ENCODE results near the gene MAP1B. TPM values are rescaled to one million over a fixed set of nuclear protein-coding genes. Genes with fewer than 3 reads are reported as not detected.
A peak's percentile ranks its signal among the peaks of the same experiment; 100 is the strongest.

The MAP1B gene
- 39.4 TPM for polyA plus RNA-seq (2013, experiment 1 of 2)
- polyA plus RNA-seq (2013, experiment 2 of 2) = 35.3 TPM

GRCh38 chr5:72107131-72107900 is at the start of gene MAP1B:
Gene MAP1B, plus strand, starts transcription at chr5:72107475. Its CDS starts 57 bp downstream, at chr5:72107532.
- Histone ChIP-seq H3K4me3 (ENCODE audit: insufficient read depth in 1 of 2, low read depth in 1 of 2, low read length in 2 of 2) (peak within 1 kb of the TSS; percentile 83 to 98), H3K14ac (ENCODE audit: low read length in 2 of 2) (peak within 1 kb of the TSS in 1 of 2 experiments; percentile 93), H3K79me1 (replicated peaks; ENCODE audit: low read length, poor library complexity, severe bottlenecking) (peaks cover 2% of the 10 kb centered on the region), H2BK120ac (ENCODE audit: low read depth, low read length) (no peak within 1 kb of the TSS), H2BK5ac (ENCODE audit: low read depth, low read length, poor library complexity, severe bottlenecking) (peak within 1 kb of the TSS; percentile 59), H3K9me3 (ENCODE audit: control insufficient read depth, low read length) (no peaks in the 10 kb centered on the region), H2BK15ac (ENCODE audit: low read depth, poor library complexity, severe bottlenecking) (peak within 1 kb of the TSS; percentile 57), H3K23ac (ENCODE audit: low read length in 2 of 2) (peak within 1 kb of the TSS in 1 of 2 experiments; percentile 92), H3K4me2 (ENCODE audit: low read length, poor library complexity, severe bottlenecking) (peak within 1 kb of the TSS; percentile 87), H3K9ac (ENCODE audit: low read length) (peak within 1 kb of the TSS; percentile 96), H4K91ac (ENCODE audit: low read length) (peak within 1 kb of the TSS; percentile 77), H3K4ac (ENCODE audit: low read depth in 1 of 2, low read length in 2 of 2) (peak within 1 kb of the TSS; percentile 24 to 81), H4K8ac (ENCODE audit: low read length) (peak within 1 kb of the TSS; percentile 85), H3K27me3 (ENCODE audit: control insufficient read depth in 1 of 2, insufficient read depth in 1 of 2, low read length in 2 of 2) (no peaks in the 10 kb centered on the region), H3K4me1 (ENCODE audit: control insufficient read depth, insufficient read depth, low read depth, low read length) (peaks cover 7% of the 10 kb centered on the region), H2BK12ac (ENCODE audit: low read length in 2 of 2) (peak within 1 kb of the TSS in 1 of 2 experiments; percentile 80), H3K36me3 (ENCODE audit: control insufficient read depth in 1 of 2, insufficient read depth in 2 of 2, low read depth in 1 of 2, low read length in 2 of 2) (peaks cover 0 to 3% of the 10 kb centered on the region in 2 experiments), H3K27ac (ENCODE audit: low read length, poor library complexity, severe bottlenecking) (peak within 1 kb of the TSS; percentile 35), H2AK5ac (ENCODE audit: low read length, severe bottlenecking) (no peak within 1 kb of the TSS), H2AFZ (ENCODE audit: low read depth, low read length) (peak within 1 kb of the TSS; percentile 87), H3K18ac (ENCODE audit: low read depth in 1 of 2, low read length in 2 of 2) (peak within 1 kb of the TSS; percentile 73 to 93)
- WGBS = 0% methylated on average over 57 of the region's 82 CpGs
- peak; percentile 73 for DNase-seq

- H2BK5ac ChIP-seq (ENCODE audit: low read depth, low read length, poor library complexity, severe bottlenecking) = no peak overlapping the region
- no peak overlapping the region for H2BK12ac ChIP-seq (ENCODE audit: low read length in 2 of 2)
- DNase-seq = no peak
- 69% methylated on average over 2 of the region's 2 CpGs for WGBS
- no peaks in the 10 kb centered on the region for H3K79me1 ChIP-seq (replicated peaks; ENCODE audit: low read length, poor library complexity, severe bottlenecking)
- H3K36me3 ChIP-seq (ENCODE audit: control insufficient read depth in 1 of 2, insufficient read depth in 2 of 2, low read depth in 1 of 2, low read length in 2 of 2) = no peaks in the 10 kb centered on the region
- no peak overlapping the region for H2BK15ac ChIP-seq (ENCODE audit: low read depth, poor library complexity, severe bottlenecking)
- no peak overlapping the region for H4K91ac ChIP-seq (ENCODE audit: low read length)
- H3K27ac ChIP-seq (ENCODE audit: low read length, poor library complexity, severe bottlenecking) = no peak overlapping the region
- H2BK120ac ChIP-seq (ENCODE audit: low read depth, low read length) = no peak overlapping the region
- H3K18ac ChIP-seq (ENCODE audit: low read depth in 1 of 2, low read length in 2 of 2) = no peak overlapping the region
- peaks cover 4% of the 10 kb centered on the region for H3K9me3 ChIP-seq (ENCODE audit: control insufficient read depth, low read length)
- no peak overlapping the region for H4K8ac ChIP-seq (ENCODE audit: low read length)
- no peak overlapping the region for H3K9ac ChIP-seq (ENCODE audit: low read length)
- no peak overlapping the region for H2AFZ ChIP-seq (ENCODE audit: low read depth, low read length)
- no peak overlapping the region for H3K23ac ChIP-seq (ENCODE audit: low read length in 2 of 2)
- H3K4me1 ChIP-seq (ENCODE audit: control insufficient read depth, insufficient read depth, low read depth, low read length) = no peaks in the 10 kb centered on the region
- no peak overlapping the region for H3K4me2 ChIP-seq (ENCODE audit: low read length, poor library complexity, severe bottlenecking)
- no peak overlapping the region for H2AK5ac ChIP-seq (ENCODE audit: low read length, severe bottlenecking)
- no peak overlapping the region for H3K4ac ChIP-seq (ENCODE audit: low read depth in 1 of 2, low read length in 2 of 2)
- no peak overlapping the region for H3K14ac ChIP-seq (ENCODE audit: low read length in 2 of 2)
- H3K27me3 ChIP-seq (ENCODE audit: control insufficient read depth in 1 of 2, insufficient read depth in 1 of 2, low read length in 2 of 2) = peaks cover 35 to 51% of the 10 kb centered on the region in 2 experiments
- H3K4me3 ChIP-seq (ENCODE audit: insufficient read depth in 1 of 2, low read depth in 1 of 2, low read length in 2 of 2) = no peak overlapping the region
Measured at GRCh38 chr5:72057816-72058215, 49.5 kb upstream of the MAP1B start.

GRCh38 chr5:72063219-72063819 is 44.0 kb upstream of the MAP1B start:
- Histone ChIP-seq H3K9me3 (ENCODE audit: control insufficient read depth, low read length) (peaks cover 4% of the 10 kb centered on the region), H3K4ac (ENCODE audit: low read depth in 1 of 2, low read length in 2 of 2) (no peak overlapping the region), H3K36me3 (ENCODE audit: control insufficient read depth in 1 of 2, insufficient read depth in 2 of 2, low read depth in 1 of 2, low read length in 2 of 2) (no peaks in the 10 kb centered on the region), H3K27me3 (ENCODE audit: control insufficient read depth in 1 of 2, insufficient read depth in 1 of 2, low read length in 2 of 2) (peaks cover 9 to 27% of the 10 kb centered on the region in 2 experiments), H3K79me1 (replicated peaks; ENCODE audit: low read length, poor library complexity, severe bottlenecking) (no peaks in the 10 kb centered on the region), H2BK5ac (ENCODE audit: low read depth, low read length, poor library complexity, severe bottlenecking) (no peak overlapping the region), H4K91ac (ENCODE audit: low read length) (no peak overlapping the region), H3K27ac (ENCODE audit: low read length, poor library complexity, severe bottlenecking) (no peak overlapping the region), H2BK12ac (ENCODE audit: low read length in 2 of 2) (no peak overlapping the region), H3K14ac (ENCODE audit: low read length in 2 of 2) (no peak overlapping the region), H4K8ac (ENCODE audit: low read length) (no peak overlapping the region), H3K4me2 (ENCODE audit: low read length, poor library complexity, severe bottlenecking) (no peak overlapping the region), H2AFZ (ENCODE audit: low read depth, low read length) (no peak overlapping the region), H3K23ac (ENCODE audit: low read length in 2 of 2) (no peak overlapping the region), H3K4me1 (ENCODE audit: control insufficient read depth, insufficient read depth, low read depth, low read length) (peaks cover 10% of the 10 kb centered on the region), H2BK120ac (ENCODE audit: low read depth, low read length) (no peak overlapping the region), H3K18ac (ENCODE audit: low read depth in 1 of 2, low read length in 2 of 2) (no peak overlapping the region), H3K4me3 (ENCODE audit: insufficient read depth in 1 of 2, low read depth in 1 of 2, low read length in 2 of 2) (no peak overlapping the region), H2BK15ac (ENCODE audit: low read depth, poor library complexity, severe bottlenecking) (no peak overlapping the region), H2AK5ac (ENCODE audit: low read length, severe bottlenecking) (no peak overlapping the region), H3K9ac (ENCODE audit: low read length) (no peak overlapping the region)
- 36% methylated on average over 7 of the region's 7 CpGs for WGBS
- DNase-seq = peak; percentile 43

Measured in mesenchymal stem cell (in vitro differentiated cells and primary cell).